Liver (tissue), 9 donors: ENCODE results near the gene ARMS2. TPM values are rescaled to one million over a fixed set of nuclear protein-coding genes. Genes with fewer than 3 reads are reported as not detected.

Experiments used
- DNase-seq: peaks from one replicate; pipeline ENCODE4 v3.0.0-alpha.2; 2017; ENCODE audit warnings: low spot score
- H3K27ac ChIP-seq, 2 donors: one replicate each; pipeline ENCODE4 v1.7.0; 2013; ENCODE audit warnings: inconsistent platforms in 2 of 2, low read length in 2 of 2, control low read depth in 1 of 2, low read depth in 1 of 2, mild to moderate bottlenecking in 1 of 2
- H3K27me3 ChIP-seq, 4 donors: one replicate each; pipeline versions ENCODE4 v1.6.1 to v1.7.0; 2013; ENCODE audit warnings: low read length in 3 of 4, inconsistent platforms in 1 of 4, mild to moderate bottlenecking in 1 of 4, moderate library complexity in 1 of 4; ENCODE audit not compliant: control insufficient read depth in 4 of 4, insufficient read depth in 4 of 4
- H3K36me3 ChIP-seq, 4 donors: one replicate each; pipeline versions ENCODE4 v1.6.1 to v1.7.0; 2013; ENCODE audit warnings: low read length in 3 of 4, mild to moderate bottlenecking in 3 of 4, low read depth in 1 of 4, moderate library complexity in 1 of 4; ENCODE audit not compliant: control insufficient read depth in 4 of 4, insufficient read depth in 3 of 4
- H3K4me1 ChIP-seq, 4 donors: one replicate each; pipeline versions ENCODE4 v1.6.1 to v1.7.0; 2013; ENCODE audit warnings: low read length in 3 of 4, mild to moderate bottlenecking in 3 of 4, moderate library complexity in 1 of 4; ENCODE audit not compliant: control insufficient read depth in 4 of 4, insufficient read depth in 4 of 4
- H3K4me3 ChIP-seq, 3 donors: one replicate each; pipeline versions ENCODE4 v1.6.1 to v1.7.0; 2013; ENCODE audit warnings: low read length in 3 of 3, control low read depth in 1 of 3, low read depth in 1 of 3, mild to moderate bottlenecking in 1 of 3
- H3K9ac ChIP-seq, 2 donors: one replicate each; pipeline ENCODE4 v1.7.0; 2013; ENCODE audit warnings: low read length in 2 of 2, mild to moderate bottlenecking in 2 of 2, moderate library complexity in 2 of 2, control low read depth in 1 of 2, low read depth in 1 of 2
- H3K9me3 ChIP-seq, 4 donors: one replicate each; pipeline versions ENCODE4 v1.6.1 to v1.7.0; 2013; ENCODE audit warnings: low read length in 3 of 4; ENCODE audit not compliant: control insufficient read depth in 4 of 4
- ATF3 ChIP-seq: IDR thresholded peaks from 2 replicates; pipeline ENCODE4 v1.6.1; 2016; ENCODE audit warnings: antibody characterized with exemption
- CTCF ChIP-seq: fragments of 150-350 bp; IDR thresholded peaks from 2 replicates; pipeline ENCODE4 v1.5.1; 2017; ENCODE audit warnings: improper control_type of control experiment, low read depth, low read length; ENCODE audit not compliant: missing input control
- EGR1 ChIP-seq, 2 donors: IDR thresholded peaks; 2 replicates each; pipeline ENCODE4 v1.6.1; 2016 to 2018; ENCODE audit warnings: antibody characterized with exemption in 2 of 2, low read depth in 2 of 2
- FOXA1 ChIP-seq: IDR thresholded peaks from 2 replicates; pipeline ENCODE4 v1.6.1; 2016; ENCODE audit warnings: antibody characterized with exemption
- FOXA2 ChIP-seq: IDR thresholded peaks from 2 replicates; pipeline ENCODE4 v1.6.1; 2016; ENCODE audit warnings: antibody characterized with exemption
- GABPA ChIP-seq, 2 donors: IDR thresholded peaks in 1 of 2; conservative IDR thresholded peaks in 1 of 2; 2 replicates each; pipeline ENCODE4 v1.6.1; 2016; ENCODE audit warnings: antibody characterized with exemption in 2 of 2, mild to moderate bottlenecking in 1 of 2, moderate library complexity in 1 of 2
- HNF4G ChIP-seq: IDR thresholded peaks from 2 replicates; pipeline ENCODE4 v1.6.1; 2016; ENCODE audit warnings: antibody characterized with exemption
- JUND ChIP-seq, 2 donors: IDR thresholded peaks; 2 replicates each; pipeline ENCODE4 v1.6.1; 2016; ENCODE audit warnings: antibody characterized with exemption in 2 of 2
- MAX ChIP-seq: IDR thresholded peaks from 2 replicates; pipeline ENCODE4 v1.6.1; 2016; ENCODE audit warnings: antibody characterized with exemption
- NR2F2 ChIP-seq: IDR thresholded peaks from 2 replicates; pipeline ENCODE4 v1.6.1; 2016; ENCODE audit warnings: antibody characterized with exemption
- RAD21 ChIP-seq, 2 donors: IDR thresholded peaks; 2 replicates each; pipeline ENCODE4 v1.6.1; 2016; ENCODE audit warnings: antibody characterized with exemption in 2 of 2, mild to moderate bottlenecking in 2 of 2
- REST ChIP-seq: IDR thresholded peaks from 2 replicates; pipeline ENCODE4 v1.6.1; 2016; ENCODE audit warnings: antibody characterized with exemption, mild to moderate bottlenecking
- RXRA ChIP-seq, 2 donors: IDR thresholded peaks; 2 replicates each; pipeline ENCODE4 v1.6.1; 2017 to 2018; ENCODE audit warnings: antibody characterized with exemption in 2 of 2, mild to moderate bottlenecking in 1 of 2
- SP1 ChIP-seq: IDR thresholded peaks from 2 replicates; pipeline ENCODE4 v1.6.1; 2018; ENCODE audit warnings: antibody characterized with exemption, mild to moderate bottlenecking
- TAF1 ChIP-seq: conservative IDR thresholded peaks from 2 replicates; pipeline ENCODE4 v1.6.1; 2016; ENCODE audit warnings: antibody characterized with exemption, mild to moderate bottlenecking
- YY1 ChIP-seq: IDR thresholded peaks from 2 replicates; pipeline ENCODE4 v1.6.1; 2016; ENCODE audit warnings: antibody characterized with exemption, mild to moderate bottlenecking
- ZBTB33 ChIP-seq: IDR thresholded peaks from 2 replicates; pipeline ENCODE4 v1.6.1; 2016; ENCODE audit warnings: antibody characterized with exemption
- WGBS: extraction: QIAGEN DNeasy Blood & Tissue Kit; methylation state at CpG from one replicate; pipeline ENCODE4 v1.1.7; 2013; 5-methylcytosine and 5-hydroxymethylcytosine counted together
- polyA plus RNA-seq, 2 donors: library from polyadenylated mRNA; stranded (reverse) in 1 of 2; unstranded in 1 of 2; fragments of 200-250 nt in 1 of 2; fragments of >200 nt in 1 of 2; fragmentation: Nextera tagmentation in 1 of 2; extraction: Ambion mirVana in 1 of 2; gene quantifications; one replicate each; pipeline versions ENCODE4 v1.2.1 to v1.2.3, GENCODE V29; 2013 to 2015
- total RNA-seq, 2 donors: library from RNA; depleted of rRNA; stranded (reverse); fragments of >200 nt; gene quantifications; one replicate each; pipeline ENCODE4 v1.2.3, GENCODE V29; 2014
- donor health status: healthy.
- donor health status: healthy.
- donor health status: healthy.
- donor health status: healthy.
- donor health status: healthy.

Gene ARMS2
- total and polyA plus RNA-seq, 4 donors, result 0.17 TPM; not detected in 3

- H3K36me3 ChIP-seq, result no peaks in the 10 kb centered on the region
- H3K4me1 ChIP-seq, result peaks cover 2 to 14% (median 13%) of the 10 kb centered on the region in 4 donors
- no peaks in the 10 kb centered on the region for H3K9me3 ChIP-seq
- 96% methylated on average over 1 of the region's 1 CpG for WGBS
- no peak for TF ChIP-seq ATF3
- no peak for TF ChIP-seq GABPA (IDR thresholded peaks at IDR 0.05 in 1 of 2, conservative IDR thresholded peaks at IDR 0.05 in 1 of 2)
- no peak for TF ChIP-seq NR2F2
- TF ChIP-seq YY1, result no peak
- TF ChIP-seq EGR1 (IDR thresholded peaks at IDR 0.05; ENCODE audit: low read depth in 2 of 2), result no peak
- no peak for TF ChIP-seq TAF1
- TF ChIP-seq REST, result no peak
- TF ChIP-seq CTCF, result no peak
- TF ChIP-seq JUND (IDR thresholded peaks at IDR 0.05), result no peak
- TF ChIP-seq SP1, result no peak
- TF ChIP-seq HNF4G, result no peak
- TF ChIP-seq FOXA2, result no peak
- no peak for TF ChIP-seq RXRA (IDR thresholded peaks at IDR 0.05)
- TF ChIP-seq RAD21 (IDR thresholded peaks at IDR 0.05), result no peak
- no peak overlapping the region for H3K4me3 ChIP-seq
- no peak for DNase-seq
- no peaks in the 10 kb centered on the region for H3K27me3 ChIP-seq
- no peak overlapping the region for H3K27ac ChIP-seq
- no peak overlapping the region for H3K9ac ChIP-seq
Observed at GRCh38 chr10:122445469-122445868, 9.0 kb upstream of the ARMS2 start.

GRCh38 chr10:122445904-122446303, 8.5 kb upstream of the ARMS2 start:
- Histone ChIP-seq H3K4me1 (peaks cover 2 to 14% (median 13%) of the 10 kb centered on the region in 4 donors), H3K27ac (no peak overlapping the region), H3K4me3 (no peak overlapping the region), H3K9ac (no peak overlapping the region), H3K27me3 (no peaks in the 10 kb centered on the region), H3K9me3 (no peaks in the 10 kb centered on the region), H3K36me3 (no peaks in the 10 kb centered on the region)
- DNase-seq, result no peak
- TF ChIP-seq FOXA1 (no peak), FOXA2 (no peak), MAX (no peak), NR2F2 (no peak), ATF3 (no peak), SP1 (no peak), RXRA (IDR thresholded peaks at IDR 0.05) (no peak), TAF1 (no peak), RAD21 (IDR thresholded peaks at IDR 0.05) (no peak), ZBTB33 (no peak), YY1 (no peak), JUND (IDR thresholded peaks at IDR 0.05) (no peak)
